ENCODE measurements around the gene PHACTR3.

The PHACTR3 gene

GRCh38 chr20:59623133-59623532 lies 18.8 kb downstream of the PHACTR3 start:
- no peak for DNase-seq

DNA sequence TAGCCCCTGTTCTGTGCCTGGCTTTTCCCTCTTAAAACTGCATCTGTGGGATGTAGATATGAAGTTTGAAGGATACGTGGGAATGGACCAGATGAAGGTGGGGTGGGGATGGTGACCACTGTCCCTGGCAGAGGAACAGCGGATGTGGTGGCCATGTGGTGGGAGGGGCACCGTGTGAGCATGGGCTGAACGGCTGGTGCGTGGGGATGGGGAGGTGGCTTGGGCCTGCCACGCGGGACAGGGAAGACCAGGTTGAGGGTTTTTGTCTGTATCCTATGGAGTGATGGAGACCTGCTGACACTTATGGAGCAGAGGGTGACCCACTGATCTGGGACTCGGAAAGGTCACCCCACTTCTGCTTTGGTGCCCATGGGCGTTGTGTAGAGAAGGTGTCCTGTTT lies 19.2 kb downstream of the PHACTR3 start:
- no peak for DNase-seq

- no peak for DNase-seq
These were observed 20.1 kb downstream of the PHACTR3 start for GRCh38 chr20:59624401-59624800.

- DNase-seq, result no peak
These were observed 21.0 kb downstream of the PHACTR3 start for GRCh38 chr20:59625214-59625922.

GRCh38 chr20:59627298-59627697 lies 23.0 kb downstream of the PHACTR3 start:
- no peak for DNase-seq

DNA sequence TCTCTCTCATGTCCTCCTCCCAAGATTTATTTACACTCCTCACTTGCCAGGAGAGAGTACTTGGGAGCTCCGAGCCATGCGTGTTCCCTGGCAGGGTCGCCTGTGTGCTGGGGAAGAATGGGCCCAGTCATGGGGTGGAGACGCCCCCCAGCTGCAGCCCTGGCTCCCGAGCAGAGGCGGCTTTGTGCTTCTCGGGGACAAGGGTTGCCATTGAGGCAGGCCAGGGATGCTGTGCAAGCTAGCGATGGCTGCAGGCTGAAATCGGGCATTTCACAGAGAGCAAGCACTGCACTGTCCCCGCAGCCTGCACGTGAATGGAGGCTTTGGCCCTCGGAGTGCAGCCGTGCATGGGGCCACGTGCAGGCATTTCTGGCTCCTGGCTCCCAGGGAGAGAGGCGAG lies 23.8 kb downstream of the PHACTR3 start:
- no peak for DNase-seq

DNA sequence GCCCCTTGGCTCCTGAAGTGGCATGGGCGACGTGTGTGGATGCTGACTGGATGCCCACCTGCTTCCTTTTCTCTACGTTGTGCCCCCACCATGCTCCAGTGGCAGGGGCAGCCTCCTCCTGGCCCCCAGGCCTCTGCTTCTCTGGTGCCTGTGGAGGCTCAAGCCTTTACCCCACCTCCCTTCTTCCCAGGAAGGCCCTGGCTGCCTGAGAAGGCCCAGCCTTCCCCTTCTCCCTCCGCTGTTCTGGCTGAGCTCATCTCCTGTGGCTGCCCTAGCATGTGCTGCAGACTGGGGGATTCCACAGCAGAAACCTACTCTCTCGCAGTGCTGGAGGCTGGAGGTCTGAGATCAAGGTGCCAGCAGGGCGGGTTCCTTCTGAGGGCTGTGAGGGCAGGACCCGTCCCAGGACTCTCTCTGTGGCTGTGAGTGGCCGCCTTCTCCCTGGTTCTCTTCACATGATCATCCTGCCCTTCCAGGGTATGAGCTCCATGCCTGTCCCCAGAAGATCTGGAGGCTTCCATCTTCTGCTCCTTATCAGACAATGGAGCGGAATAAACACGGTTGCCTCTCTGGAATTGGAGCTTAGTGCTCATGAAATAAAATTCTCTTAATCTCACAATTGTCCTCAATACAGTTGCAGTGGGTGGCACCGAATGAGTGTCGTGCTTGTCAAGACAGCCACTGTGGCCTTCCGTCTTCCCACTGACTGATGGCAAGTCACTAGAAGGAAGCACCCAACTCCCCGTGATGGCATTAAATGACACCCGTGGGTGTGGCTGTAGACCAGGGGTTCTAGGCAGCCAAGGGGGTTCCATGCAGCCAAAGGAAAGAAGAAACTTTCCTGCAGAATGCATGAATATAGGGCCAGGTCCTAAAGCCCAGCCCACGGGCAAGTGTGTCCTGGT lies 25.1 kb downstream of the PHACTR3 start:
- DNase-seq, result no peak

GRCh38 chr20:59630526-59630925 lies 26.2 kb downstream of the PHACTR3 start:
- no peak for DNase-seq

GRCh38 chr20:59631751-59632540 lies 27.6 kb downstream of the PHACTR3 start:
- DNase-seq, result no peak

GRCh38 chr20:59632541-59633113 lies 28.3 kb downstream of the PHACTR3 start:
- DNase-seq, result no peak

- DNase-seq, result no peak
These were observed 29.4 kb downstream of the PHACTR3 start for GRCh38 chr20:59633656-59634251.

DNA sequence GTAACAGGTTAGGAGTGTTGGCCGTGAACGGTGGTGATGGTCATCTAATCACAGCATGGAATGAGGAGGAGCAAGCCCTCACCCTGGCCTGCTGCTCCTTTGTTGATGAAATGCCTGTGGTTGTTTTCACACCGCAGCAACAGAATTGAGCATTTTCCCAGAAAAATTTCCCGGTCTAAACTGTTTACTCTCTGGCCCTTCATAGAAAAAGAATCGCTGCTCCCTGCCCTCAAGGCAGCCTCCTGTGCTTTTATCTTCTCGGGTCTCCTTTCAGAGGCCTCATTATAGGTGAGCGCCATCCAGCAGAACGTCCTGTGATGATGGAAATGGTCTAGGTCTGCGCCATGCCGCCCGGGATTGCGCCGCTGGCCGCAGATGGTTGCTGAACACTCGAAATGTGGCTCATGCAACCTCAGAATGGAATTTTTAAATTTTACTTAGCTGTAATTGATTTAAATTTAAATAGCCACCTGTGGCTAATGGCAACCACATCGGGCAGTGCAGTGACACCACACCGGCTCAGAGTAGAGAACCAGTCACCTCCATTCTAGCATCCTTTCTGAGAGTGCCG lies 30.2 kb downstream of the PHACTR3 start:
- no peak for DNase-seq

- DNase-seq, result no peak
These were observed 32.5 kb downstream of the PHACTR3 start for GRCh38 chr20:59636766-59637370.

DNA sequence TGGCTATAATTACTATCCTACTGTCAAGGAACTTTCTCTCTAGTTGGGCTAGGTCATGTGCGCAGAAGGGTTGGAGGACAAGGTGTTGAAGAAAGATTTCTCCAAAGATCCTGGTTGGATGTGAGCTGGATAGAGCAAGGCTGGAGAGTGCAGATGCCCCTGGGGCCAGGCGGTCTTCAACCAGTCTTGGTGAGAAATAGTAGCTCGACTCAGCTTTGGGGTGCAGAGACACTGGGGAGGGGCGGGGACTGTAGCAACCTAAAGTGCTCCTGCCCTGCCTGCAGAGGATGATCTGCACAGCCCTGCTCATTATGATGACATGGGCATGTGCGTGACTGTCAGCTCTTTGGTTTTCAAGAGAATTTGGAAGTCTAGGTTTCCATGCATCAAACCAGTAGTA lies 35.9 kb downstream of the PHACTR3 start:
- DNase-seq, result no peak

DNA sequence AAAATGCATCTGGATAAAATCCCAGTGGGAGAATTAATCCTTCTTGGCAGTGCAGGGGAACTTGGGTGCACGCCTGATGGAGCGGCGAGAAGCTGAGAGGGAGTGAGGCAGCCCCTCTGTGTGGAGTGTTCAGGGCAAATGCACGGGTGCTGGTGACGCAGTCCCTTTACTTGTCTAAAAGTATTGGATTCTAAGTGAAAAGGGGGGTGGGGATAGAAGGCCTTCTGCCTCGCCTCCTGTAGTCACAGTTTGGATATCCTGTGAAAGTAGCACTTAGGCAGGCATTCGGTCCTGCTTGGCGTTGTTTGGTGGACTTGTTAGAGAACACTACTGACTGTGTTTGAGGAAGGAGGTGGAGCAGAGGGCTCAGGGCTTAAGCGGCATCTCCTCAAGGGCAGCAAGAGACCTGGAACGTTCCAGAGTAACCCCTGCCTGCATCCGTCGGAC lies 39.3 kb downstream of the PHACTR3 start:
- no peak for DNase-seq

DNA sequence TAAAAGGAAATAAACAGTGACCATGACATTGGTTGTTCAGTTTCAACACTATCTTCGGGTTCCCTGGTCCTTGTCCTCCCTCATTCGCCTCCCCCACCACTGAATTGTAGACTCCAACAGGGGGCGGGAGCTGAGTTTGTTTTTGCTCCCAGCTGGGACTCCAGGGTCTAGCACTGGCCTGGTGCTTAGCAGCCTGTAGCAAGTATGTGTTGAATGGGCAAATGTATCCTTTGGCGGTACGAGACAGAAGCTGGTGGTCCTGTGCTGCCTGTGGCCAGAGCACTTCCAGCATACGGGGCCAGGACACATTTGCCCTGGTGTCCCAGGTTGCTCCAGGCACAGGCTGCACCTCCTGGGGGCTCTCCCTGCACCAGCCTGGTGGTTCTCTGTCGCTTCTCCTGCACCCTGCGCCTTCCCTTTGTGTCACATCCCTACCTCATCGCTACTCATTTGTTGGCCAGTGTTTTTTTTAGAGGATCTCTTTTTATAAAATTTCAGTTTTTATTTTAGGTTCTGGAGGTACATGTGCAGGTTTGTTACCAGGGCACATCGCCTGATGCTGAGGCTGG lies 40.1 kb downstream of the PHACTR3 start:
- DNase-seq, result no peak

DNA sequence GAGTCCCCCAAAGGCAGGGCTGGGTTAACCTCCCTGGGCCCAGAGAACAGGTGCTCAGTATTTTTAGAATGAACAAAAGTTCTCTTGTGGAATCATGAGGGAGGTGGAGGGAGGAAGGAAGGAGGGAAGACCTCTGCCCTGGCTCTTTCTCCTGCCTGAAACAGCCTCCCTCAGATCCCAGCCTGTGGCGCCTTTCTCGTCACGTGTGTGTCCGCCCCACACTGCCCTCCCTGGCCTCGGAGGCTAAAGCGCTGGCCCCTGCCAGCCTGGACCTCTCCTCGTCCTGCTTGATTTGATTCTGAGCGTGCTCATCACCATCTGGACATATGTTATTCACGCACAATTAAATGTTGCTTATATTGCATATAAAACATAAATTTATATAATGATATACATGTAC lies 40.9 kb downstream of the PHACTR3 start:
- no peak for DNase-seq

DNA sequence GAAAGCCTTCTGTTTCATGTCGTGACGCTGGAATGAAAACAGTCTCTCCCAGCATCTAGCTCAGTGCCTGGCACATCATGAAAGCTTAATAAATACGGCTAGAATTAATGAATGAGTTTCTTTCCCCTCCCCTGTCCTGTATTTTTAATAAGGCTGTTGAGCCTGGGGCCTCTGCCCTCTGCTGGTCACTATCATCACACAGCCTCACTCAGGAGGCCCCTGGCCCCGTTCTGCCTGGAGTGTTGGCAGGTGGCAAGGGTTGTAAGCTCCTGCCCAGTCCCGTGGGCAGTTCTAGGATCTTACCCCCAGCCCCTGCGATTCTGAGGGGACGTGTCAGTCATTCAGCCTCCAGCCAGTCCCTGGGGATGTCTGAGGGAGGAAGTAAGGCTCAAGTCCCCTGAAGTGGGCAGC lies 41.4 kb downstream of the PHACTR3 start:
- no peak for DNase-seq

GRCh38 chr20:59646487-59646886 lies 42.1 kb downstream of the PHACTR3 start:
- DNase-seq, result no peak

GRCh38 chr20:59647271-59647670 lies 42.9 kb downstream of the PHACTR3 start:
- DNase-seq, result no peak

DNA sequence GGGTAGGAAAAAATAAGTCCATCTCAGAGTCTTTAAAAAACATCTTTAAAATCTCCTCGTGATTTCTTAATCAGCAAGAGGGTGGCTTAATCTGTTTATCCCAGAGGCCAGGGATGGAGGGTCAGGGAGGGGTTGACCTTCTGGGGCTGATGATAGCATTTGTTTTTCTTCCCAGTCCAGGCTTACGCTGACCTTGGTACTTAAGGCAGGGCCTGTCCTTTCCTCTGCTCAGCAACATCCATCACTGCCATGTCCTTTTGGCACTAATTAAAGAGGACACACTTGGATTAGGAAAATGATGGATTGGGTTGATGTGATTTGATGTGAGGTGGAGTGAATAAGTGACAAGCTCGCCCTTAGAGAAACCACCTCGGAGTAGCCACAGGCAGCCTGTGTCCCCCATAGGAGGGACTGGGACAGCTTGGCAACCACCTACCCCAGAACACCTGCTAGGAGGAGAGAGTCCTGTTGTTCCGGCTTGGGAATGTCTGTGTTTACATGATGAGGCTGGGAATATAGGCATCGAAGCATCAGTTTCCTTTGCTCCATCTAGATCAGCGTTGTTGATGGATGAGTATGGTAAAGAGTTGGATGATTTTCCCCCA lies 44.2 kb downstream of the PHACTR3 start:
- no peak for DNase-seq
